PFSK-1 (cell line): Measurements from ENCODE around the gene PDCD10.

ENCODE experiments used
- SIN3A ChIP-seq: IDR thresholded peaks from 2 replicates; pipeline ENCODE4 v1.6.1; 2012; ENCODE audit warnings: mild to moderate bottlenecking, low read length, moderate library complexity, borderline replicate concordance; ENCODE audit not compliant: insufficient read depth
- TF ChIP-seq, protein P1 (sequence below), 2 experiments: IDR thresholded peaks; 2 replicates each; pipeline versions ENCODE4 v1.6.1 to v1.8.0; 2011 to 2012; ENCODE audit warnings: low read depth in 2 of 2, low read length in 2 of 2, control low read depth in 1 of 2, inconsistent platforms in 1 of 2, mild to moderate bottlenecking in 1 of 2, moderate library complexity in 1 of 2; ENCODE audit not compliant: insufficient read depth in 1 of 2

DNA sequence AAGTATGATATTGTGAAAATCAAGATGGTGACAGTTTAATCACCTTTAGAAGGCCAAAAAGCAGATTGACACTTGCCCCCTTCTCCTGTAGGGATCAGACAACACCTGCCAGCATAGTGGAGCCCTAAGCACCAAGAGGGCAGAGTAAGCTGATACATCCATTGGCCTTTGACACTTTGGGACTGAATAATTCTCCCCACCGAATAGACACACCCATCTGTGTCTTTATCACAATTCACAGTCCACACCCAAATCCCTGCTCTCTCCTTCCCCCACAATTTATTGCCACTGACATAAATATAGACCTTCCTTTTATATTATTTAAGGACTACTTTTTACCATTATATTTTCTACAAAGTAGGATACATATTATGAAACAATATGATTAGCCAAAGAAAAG, 77.9 kb downstream of the PDCD10 start:
- no peak for TF ChIP-seq SIN3A
- TF ChIP-seq, protein P1, sequence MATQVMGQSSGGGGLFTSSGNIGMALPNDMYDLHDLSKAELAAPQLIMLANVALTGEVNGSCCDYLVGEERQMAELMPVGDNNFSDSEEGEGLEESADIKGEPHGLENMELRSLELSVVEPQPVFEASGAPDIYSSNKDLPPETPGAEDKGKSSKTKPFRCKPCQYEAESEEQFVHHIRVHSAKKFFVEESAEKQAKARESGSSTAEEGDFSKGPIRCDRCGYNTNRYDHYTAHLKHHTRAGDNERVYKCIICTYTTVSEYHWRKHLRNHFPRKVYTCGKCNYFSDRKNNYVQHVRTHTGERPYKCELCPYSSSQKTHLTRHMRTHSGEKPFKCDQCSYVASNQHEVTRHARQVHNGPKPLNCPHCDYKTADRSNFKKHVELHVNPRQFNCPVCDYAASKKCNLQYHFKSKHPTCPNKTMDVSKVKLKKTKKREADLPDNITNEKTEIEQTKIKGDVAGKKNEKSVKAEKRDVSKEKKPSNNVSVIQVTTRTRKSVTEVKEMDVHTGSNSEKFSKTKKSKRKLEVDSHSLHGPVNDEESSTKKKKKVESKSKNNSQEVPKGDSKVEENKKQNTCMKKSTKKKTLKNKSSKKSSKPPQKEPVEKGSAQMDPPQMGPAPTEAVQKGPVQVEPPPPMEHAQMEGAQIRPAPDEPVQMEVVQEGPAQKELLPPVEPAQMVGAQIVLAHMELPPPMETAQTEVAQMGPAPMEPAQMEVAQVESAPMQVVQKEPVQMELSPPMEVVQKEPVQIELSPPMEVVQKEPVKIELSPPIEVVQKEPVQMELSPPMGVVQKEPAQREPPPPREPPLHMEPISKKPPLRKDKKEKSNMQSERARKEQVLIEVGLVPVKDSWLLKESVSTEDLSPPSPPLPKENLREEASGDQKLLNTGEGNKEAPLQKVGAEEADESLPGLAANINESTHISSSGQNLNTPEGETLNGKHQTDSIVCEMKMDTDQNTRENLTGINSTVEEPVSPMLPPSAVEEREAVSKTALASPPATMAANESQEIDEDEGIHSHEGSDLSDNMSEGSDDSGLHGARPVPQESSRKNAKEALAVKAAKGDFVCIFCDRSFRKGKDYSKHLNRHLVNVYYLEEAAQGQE (IDR thresholded peaks at IDR 0.05; ENCODE audit: insufficient read depth in 1 of 2, low read depth in 2 of 2, low read length in 2 of 2) = no peak
